ENCODE results near the gene SHC3.

DNA sequence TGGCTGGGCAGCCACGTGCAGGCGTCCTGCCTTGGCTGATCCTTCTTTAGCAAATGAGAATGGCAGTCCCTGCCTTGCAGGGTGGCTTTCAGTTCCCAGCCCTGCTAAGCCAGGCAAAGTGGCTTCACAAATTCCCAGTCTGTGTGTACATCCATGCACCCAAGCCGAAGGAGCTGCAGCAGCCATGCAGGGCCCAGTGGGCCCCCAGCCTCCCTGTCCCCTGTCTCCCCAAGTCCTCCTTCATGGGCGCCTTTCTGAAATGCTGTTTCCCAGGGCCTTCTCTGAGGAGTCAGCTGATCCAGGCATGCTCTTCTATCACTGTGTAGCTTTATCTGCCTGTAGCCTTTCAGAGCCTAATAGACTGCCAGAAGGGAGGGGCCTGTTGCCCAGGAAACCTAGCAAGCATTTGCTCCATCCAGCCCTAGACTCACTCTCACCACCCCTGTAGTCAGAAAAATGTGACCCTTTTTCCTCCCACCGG, 47.4 kb upstream of the SHC3 start:
- TF ChIP-seq, protein P1, sequence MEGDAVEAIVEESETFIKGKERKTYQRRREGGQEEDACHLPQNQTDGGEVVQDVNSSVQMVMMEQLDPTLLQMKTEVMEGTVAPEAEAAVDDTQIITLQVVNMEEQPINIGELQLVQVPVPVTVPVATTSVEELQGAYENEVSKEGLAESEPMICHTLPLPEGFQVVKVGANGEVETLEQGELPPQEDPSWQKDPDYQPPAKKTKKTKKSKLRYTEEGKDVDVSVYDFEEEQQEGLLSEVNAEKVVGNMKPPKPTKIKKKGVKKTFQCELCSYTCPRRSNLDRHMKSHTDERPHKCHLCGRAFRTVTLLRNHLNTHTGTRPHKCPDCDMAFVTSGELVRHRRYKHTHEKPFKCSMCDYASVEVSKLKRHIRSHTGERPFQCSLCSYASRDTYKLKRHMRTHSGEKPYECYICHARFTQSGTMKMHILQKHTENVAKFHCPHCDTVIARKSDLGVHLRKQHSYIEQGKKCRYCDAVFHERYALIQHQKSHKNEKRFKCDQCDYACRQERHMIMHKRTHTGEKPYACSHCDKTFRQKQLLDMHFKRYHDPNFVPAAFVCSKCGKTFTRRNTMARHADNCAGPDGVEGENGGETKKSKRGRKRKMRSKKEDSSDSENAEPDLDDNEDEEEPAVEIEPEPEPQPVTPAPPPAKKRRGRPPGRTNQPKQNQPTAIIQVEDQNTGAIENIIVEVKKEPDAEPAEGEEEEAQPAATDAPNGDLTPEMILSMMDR (IDR thresholded peaks at IDR 0.05; ENCODE audit: borderline replicate concordance, extremely low read depth, low read length, poor library complexity, severe bottlenecking): no peak
- no peak for TF ChIP-seq EZH2 (IDR thresholded peaks at IDR 0.05; ENCODE audit: borderline replicate concordance, low read depth, low read length, severe bottlenecking)

Measured in DND-41 (cell line).